ENCODE results near the gene RSPH1.

DNA sequence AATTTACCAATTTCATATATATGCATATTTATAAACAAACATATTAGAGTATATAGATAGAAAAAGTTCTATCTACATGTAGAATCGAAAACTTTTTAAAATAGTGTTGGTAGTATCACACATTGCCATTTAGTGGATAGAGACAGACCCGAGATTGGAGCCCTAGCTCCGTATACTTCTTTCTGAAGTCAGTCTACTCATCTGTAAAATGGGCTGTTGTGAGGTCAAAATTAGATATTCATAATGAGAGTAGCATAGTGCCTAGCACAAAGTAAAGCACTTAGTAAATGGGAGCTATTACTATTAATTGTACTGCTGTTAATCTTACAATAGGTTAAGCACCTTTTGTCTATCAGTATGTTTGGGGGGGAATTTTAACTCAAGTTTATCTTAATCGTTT lies 4.2 kb upstream of the RSPH1 start:
- TF ChIP-seq CTCF (conservative IDR thresholded peaks at IDR 0.05) (no peak), ZFX (IDR thresholded peaks at IDR 0.05) (no peak)

Data from C4-2B (cell line).